ENCODE measurements around the gene SLC35E4.

DNA sequence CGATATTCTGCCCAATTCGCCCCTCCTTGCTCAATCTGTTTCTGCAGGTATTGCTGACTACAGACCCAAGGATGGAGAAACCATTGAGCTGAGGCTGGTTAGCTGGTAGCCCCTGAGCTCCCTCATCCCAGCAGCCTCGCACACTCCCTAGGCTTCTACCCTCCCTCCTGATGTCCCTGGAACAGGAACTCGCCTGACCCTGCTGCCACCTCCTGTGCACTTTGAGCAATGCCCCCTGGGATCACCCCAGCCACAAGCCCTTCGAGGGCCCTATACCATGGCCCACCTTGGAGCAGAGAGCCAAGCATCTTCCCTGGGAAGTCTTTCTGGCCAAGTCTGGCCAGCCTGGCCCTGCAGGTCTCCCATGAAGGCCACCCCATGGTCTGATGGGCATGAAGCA is 9.2 kb upstream of the SLC35E4 start:
- TF ChIP-seq POLR2A (IDR thresholded peaks at IDR 0.05) (no peak), EP300 (IDR thresholded peaks at IDR 0.05) (no peak)
- TF ChIP-seq, protein P1, sequence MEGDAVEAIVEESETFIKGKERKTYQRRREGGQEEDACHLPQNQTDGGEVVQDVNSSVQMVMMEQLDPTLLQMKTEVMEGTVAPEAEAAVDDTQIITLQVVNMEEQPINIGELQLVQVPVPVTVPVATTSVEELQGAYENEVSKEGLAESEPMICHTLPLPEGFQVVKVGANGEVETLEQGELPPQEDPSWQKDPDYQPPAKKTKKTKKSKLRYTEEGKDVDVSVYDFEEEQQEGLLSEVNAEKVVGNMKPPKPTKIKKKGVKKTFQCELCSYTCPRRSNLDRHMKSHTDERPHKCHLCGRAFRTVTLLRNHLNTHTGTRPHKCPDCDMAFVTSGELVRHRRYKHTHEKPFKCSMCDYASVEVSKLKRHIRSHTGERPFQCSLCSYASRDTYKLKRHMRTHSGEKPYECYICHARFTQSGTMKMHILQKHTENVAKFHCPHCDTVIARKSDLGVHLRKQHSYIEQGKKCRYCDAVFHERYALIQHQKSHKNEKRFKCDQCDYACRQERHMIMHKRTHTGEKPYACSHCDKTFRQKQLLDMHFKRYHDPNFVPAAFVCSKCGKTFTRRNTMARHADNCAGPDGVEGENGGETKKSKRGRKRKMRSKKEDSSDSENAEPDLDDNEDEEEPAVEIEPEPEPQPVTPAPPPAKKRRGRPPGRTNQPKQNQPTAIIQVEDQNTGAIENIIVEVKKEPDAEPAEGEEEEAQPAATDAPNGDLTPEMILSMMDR (IDR thresholded peaks at IDR 0.05), result no peak

All from tibial nerve (tissue), 4 donors.